ENCODE measurements around the gene ADSS1. TPM values are rescaled to one million over a fixed set of nuclear protein-coding genes. Genes with fewer than 3 reads are reported as not detected.
A peak's percentile ranks its signal among the peaks of the same experiment; 100 is the strongest.

The ADSS1 gene
- total RNA-seq, 1 donor, result 4.8 TPM

DNA sequence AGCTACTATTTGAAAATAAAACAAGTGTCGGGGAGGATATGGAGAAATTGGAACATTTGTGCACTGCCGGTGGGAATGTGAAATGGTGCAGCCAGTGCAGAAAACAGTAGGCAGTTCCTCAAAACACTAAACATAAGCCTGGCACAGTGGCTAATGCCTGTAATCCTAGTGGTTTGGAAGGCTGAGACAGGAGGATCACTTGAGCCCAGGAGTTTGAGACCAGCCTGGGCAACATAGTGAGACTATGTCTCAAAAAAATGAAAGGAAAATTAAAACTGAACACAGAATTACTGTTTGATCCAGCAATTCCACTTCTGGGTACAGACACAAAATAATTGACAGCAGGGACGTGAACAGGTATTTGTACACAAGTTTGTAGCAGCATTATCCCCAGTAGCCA is 41.5 kb downstream of the ADSS1 start:
- no peak for TF ChIP-seq CTCF (IDR thresholded peaks at IDR 0.05; ENCODE audit: insufficient read depth, low read length)
- H3K4me3 ChIP-seq (ENCODE audit: low read depth, low read length), result no peak overlapping the region
- no peak for DNase-seq (ENCODE audit: low read depth)

DNA sequence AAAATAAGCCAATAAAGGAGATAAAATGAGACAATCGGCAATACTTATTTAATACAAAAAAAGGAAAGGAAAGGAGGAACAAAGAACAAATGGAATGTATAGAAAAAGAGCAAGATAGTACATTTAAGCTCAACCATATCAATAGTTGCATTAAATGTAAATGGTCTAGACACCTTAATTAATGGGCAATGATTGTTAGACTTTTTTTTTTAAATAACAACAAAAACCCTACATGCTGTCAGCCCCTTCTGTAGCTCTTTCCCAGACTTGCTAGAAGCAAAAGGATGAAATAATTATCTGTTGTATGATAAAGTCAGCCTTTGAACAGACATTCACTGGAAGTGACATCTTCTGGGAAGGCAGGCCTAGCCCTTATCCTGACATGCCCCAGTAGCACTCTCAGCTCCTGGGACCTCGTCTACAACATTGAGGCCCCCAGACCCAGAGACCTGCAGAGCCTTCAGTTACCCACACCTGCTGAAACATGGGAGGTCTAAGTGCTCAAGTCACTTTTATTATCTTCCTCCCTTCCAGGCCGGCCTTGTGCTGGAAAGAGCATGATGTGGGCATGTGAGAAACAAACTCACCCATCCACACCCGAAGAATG is 42.3 kb downstream of the ADSS1 start:
- no peak for DNase-seq (ENCODE audit: low read depth)
- no peak overlapping the region for H3K4me3 ChIP-seq (ENCODE audit: low read depth, low read length)
- no peak for TF ChIP-seq CTCF (IDR thresholded peaks at IDR 0.05; ENCODE audit: insufficient read depth, low read length)

GRCh38 chr14:104766863-104767633 is 43.0 kb downstream of the ADSS1 start:
- no peak overlapping the region for H3K4me3 ChIP-seq (ENCODE audit: low read depth, low read length)
- no peak for DNase-seq (ENCODE audit: low read depth)
- TF ChIP-seq CTCF (IDR thresholded peaks at IDR 0.05; ENCODE audit: insufficient read depth, low read length), result no peak

DNA sequence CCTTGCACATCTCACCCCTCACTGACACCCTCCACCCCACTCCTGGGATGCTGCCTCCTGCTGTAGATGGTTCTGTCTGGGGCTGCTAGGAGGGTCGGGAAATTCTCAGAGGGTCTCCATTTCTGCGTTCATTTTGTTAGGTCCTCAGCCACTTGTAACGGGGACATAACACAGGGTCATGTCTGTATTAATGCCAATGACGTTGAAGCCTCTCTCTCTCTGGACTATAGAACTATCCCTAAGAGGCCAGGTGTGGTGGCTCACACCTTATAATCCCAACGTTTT is 43.5 kb downstream of the ADSS1 start:
- no peak for TF ChIP-seq CTCF (IDR thresholded peaks at IDR 0.05; ENCODE audit: insufficient read depth, low read length)
- no peak for DNase-seq (ENCODE audit: low read depth)
- no peak overlapping the region for H3K4me3 ChIP-seq (ENCODE audit: low read depth, low read length)

- peak; percentile 88 for TF ChIP-seq CTCF (IDR thresholded peaks at IDR 0.05; ENCODE audit: insufficient read depth, low read length)
- no peak overlapping the region for H3K4me3 ChIP-seq (ENCODE audit: low read depth, low read length)
- peak; percentile 73 for DNase-seq (ENCODE audit: low read depth)
Observed at GRCh38 chr14:104768437-104769323, 44.7 kb downstream of the ADSS1 start.

DNA sequence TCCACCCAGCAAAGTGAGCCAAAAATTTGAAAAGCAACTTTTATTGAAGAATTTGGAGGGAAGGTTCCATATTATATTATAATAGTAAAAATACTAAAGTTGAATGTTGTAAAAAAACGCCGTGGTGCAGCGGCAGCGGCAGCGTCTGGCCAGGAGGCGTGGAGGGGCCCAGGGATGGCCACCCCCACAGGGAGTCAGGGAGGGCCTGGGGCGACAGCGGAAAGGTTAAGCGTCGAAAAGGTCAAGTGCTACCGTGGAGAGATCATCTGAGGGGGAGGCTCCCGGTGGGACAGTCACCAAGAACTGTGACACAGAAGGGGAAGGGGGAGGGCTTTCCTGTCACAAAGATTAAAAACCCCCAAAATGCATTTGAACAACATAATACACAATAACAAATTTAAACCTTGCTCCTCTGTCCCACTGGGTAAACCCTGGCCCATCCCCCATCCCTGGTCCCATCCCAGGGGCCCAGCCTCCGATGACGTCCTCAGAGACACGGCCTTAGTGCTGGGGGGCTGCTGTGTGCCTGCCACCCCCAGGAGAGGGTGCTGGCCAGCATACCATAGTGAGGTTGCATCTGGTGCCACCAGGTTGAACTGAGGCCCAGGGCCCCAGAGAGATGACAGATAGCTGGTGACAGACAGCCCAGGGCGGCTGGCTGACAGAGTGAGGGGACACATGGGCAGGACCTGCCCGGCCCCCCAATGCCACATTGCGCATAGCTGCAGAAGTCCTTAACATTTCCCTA is 45.5 kb downstream of the ADSS1 start:
- DNase-seq (ENCODE audit: low read depth), result no peak
- H3K4me3 ChIP-seq (ENCODE audit: low read depth, low read length), result no peak overlapping the region
- no peak for TF ChIP-seq CTCF (IDR thresholded peaks at IDR 0.05; ENCODE audit: insufficient read depth, low read length)

All from fibroblast of the aortic adventitia (primary cell).